ENCODE measurements around the gene EXOC3L2.

GRCh38 chr19:45168767-45169351 is 76.3 kb downstream of the EXOC3L2 start:
- no peak for TF ChIP-seq CTCF (IDR thresholded peaks at IDR 0.05)
- no peak for TF ChIP-seq POLR2A (IDR thresholded peaks at IDR 0.05)
- TF ChIP-seq POLR2AphosphoS5 (IDR thresholded peaks at IDR 0.05): no peak
- no peak for TF ChIP-seq EP300 (IDR thresholded peaks at IDR 0.05)
